Hepatocyte (in vitro differentiated cells): Measurements from ENCODE around the gene RBBP6.

Experiments used
- CTCF ChIP-seq: fragments of 200-600 bp; sonication (generic); IDR thresholded peaks from 2 replicates; pipeline ENCODE4 v1.5.1; 2016; ENCODE audit warnings: antibody characterized with exemption, mild to moderate bottlenecking; ENCODE audit not compliant: poor library complexity
- EZH2 ChIP-seq: fragments of 200-600 bp; sonication (generic); IDR thresholded peaks from 2 replicates; pipeline ENCODE4 v1.6.1; 2016; ENCODE audit warnings: antibody characterized with exemption, mild to moderate bottlenecking, borderline replicate concordance

GRCh38 chr16:24598777-24599437, 59.5 kb downstream of the RBBP6 start:
- TF ChIP-seq CTCF (no peak), EZH2 (no peak)
